Keratinocyte (primary cell): Measurements from ENCODE around the gene GSG1.

Experiments used
- EZH2 ChIP-seq: IDR thresholded peaks from one replicate; pipeline ENCODE4 v1.6.1; 2012; ENCODE audit warnings: inconsistent platforms, mild to moderate bottlenecking, low read length, moderate library complexity
- TF ChIP-seq, protein P1 (sequence below), 3 experiments: IDR thresholded peaks in 1 of 3; conservative IDR thresholded peaks in 1 of 3; optimal IDR thresholded peaks in 1 of 3; 2 replicates in 2 of 3; 3 replicates in 1 of 3; pipeline versions ENCODE3 to v1.5.1; 2011; ENCODE audit warnings: low read length in 3 of 3, mild to moderate bottlenecking in 3 of 3, moderate library complexity in 2 of 3, control low read depth in 1 of 3, inconsistent platforms in 1 of 3; ENCODE audit not compliant: insufficient read depth in 2 of 3; ENCODE audit errors: extremely low read depth in 1 of 3

DNA sequence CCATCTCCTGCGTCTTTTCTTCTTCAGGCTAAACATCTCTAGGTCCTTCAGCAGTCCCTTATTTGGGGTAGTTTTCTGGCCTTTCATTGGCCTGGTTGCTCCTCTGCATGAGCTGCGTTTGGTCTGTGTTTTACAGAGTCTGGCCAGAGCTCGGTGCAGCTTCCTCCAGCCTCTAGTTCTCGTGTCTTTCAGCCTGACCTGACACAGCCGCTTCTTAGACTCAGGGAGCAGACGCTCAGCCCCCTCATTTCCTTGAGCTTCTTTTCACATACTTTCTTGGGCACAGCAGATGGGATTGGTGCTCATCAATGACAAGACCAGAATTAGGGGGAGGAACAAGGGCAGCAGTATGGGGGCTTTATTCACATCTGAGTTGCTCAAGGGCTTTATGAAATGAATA is 13.6 kb upstream of the GSG1 start:
- TF ChIP-seq, protein P1, sequence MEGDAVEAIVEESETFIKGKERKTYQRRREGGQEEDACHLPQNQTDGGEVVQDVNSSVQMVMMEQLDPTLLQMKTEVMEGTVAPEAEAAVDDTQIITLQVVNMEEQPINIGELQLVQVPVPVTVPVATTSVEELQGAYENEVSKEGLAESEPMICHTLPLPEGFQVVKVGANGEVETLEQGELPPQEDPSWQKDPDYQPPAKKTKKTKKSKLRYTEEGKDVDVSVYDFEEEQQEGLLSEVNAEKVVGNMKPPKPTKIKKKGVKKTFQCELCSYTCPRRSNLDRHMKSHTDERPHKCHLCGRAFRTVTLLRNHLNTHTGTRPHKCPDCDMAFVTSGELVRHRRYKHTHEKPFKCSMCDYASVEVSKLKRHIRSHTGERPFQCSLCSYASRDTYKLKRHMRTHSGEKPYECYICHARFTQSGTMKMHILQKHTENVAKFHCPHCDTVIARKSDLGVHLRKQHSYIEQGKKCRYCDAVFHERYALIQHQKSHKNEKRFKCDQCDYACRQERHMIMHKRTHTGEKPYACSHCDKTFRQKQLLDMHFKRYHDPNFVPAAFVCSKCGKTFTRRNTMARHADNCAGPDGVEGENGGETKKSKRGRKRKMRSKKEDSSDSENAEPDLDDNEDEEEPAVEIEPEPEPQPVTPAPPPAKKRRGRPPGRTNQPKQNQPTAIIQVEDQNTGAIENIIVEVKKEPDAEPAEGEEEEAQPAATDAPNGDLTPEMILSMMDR (optimal IDR thresholded peaks at IDR 0.05 in 1 of 3, IDR thresholded peaks at IDR 0.05 in 1 of 3, conservative IDR thresholded peaks at IDR 0.05 in 1 of 3; ENCODE audit: extremely low read depth in 1 of 3, insufficient read depth in 2 of 3, low read length in 3 of 3), result no peak
- no peak for TF ChIP-seq EZH2
